ENCODE results near the gene ACOX1.

DNA sequence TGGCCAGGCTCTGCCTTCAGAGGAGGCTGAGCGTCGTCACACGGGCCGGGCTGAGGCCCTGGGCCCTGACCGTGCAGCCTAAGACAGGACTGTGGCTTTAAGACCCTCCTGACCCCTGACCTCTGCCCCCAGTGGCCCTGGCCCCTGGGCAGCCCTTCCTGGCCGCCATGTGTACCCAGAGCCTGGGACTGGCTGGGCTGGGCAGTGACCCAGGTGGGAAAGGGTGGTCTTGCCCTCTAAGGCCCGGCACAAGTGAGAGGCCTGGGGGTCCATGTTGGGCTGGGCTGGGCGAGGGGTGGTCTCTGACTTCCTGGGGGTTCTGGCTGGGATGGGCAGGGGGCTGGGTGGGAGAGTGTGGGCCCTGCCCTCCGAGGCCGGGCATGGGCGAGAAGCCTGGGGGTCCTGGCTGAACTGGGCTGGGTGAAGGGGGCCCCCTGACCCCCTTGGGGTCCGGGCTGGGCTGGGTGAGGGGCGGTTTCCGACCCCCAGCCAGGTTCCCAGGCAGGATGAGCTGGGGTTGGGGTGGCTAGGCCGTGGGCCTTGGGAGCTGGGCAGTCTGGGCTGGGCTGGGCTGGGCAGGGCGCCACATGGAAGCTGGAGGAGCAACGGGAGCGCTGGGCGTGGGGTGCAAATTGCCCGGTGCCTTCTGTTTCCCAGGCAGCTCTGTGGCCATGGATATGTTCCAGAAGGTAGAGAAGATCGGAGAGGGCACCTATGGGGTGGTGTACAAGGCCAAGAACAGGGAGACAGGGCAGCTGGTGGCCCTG, 22.0 kb upstream of the ACOX1 start, which contains the start of gene CDK3:
- TF ChIP-seq POLR2AphosphoS5 (IDR thresholded peaks at IDR 0.05) (no peak), POLR2A (IDR thresholded peaks at IDR 0.05; ENCODE audit: low read depth) (no peak)
- TF ChIP-seq, protein P1, sequence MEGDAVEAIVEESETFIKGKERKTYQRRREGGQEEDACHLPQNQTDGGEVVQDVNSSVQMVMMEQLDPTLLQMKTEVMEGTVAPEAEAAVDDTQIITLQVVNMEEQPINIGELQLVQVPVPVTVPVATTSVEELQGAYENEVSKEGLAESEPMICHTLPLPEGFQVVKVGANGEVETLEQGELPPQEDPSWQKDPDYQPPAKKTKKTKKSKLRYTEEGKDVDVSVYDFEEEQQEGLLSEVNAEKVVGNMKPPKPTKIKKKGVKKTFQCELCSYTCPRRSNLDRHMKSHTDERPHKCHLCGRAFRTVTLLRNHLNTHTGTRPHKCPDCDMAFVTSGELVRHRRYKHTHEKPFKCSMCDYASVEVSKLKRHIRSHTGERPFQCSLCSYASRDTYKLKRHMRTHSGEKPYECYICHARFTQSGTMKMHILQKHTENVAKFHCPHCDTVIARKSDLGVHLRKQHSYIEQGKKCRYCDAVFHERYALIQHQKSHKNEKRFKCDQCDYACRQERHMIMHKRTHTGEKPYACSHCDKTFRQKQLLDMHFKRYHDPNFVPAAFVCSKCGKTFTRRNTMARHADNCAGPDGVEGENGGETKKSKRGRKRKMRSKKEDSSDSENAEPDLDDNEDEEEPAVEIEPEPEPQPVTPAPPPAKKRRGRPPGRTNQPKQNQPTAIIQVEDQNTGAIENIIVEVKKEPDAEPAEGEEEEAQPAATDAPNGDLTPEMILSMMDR (IDR thresholded peaks at IDR 0.05), result no peak

All from esophagus muscularis mucosa (tissue), 3 donors.